Activated T-helper 1 cell treated with Interleukin-2 at 50 U/mL for 16 hours (primary cell): ENCODE results near the gene DOCK1.
A peak's percentile ranks its signal among the peaks of the same experiment; 100 is the strongest.
"Not testable (repeated sequence)": the region's sequence is repeated elsewhere in the genome, so short reads cannot be mapped to it uniquely, and the experiment has no call there.

Experiments used
- DNase-seq: peaks from one replicate; pipeline ENCODE4 v3.0.0-alpha.2; 2020; ENCODE audit warnings: low read depth

Gene DOCK1

GRCh38 chr10:127278001-127278400 lies 372.8 kb downstream of the DOCK1 start:
- no peak for DNase-seq

- no peak for DNase-seq
Observed at GRCh38 chr10:127279334-127279774, 374.1 kb downstream of the DOCK1 start.

- no peak for DNase-seq
Observed at GRCh38 chr10:127280446-127280845, 375.2 kb downstream of the DOCK1 start.

GRCh38 chr10:127283017-127283416 lies 377.8 kb downstream of the DOCK1 start:
- DNase-seq, result no peak

GRCh38 chr10:127283576-127283975 lies 378.3 kb downstream of the DOCK1 start:
- DNase-seq, result no peak

GRCh38 chr10:127290850-127291249 lies 385.6 kb downstream of the DOCK1 start:
- no peak for DNase-seq

GRCh38 chr10:127291329-127291728 lies 386.1 kb downstream of the DOCK1 start:
- no peak for DNase-seq

GRCh38 chr10:127292888-127293287 lies 387.7 kb downstream of the DOCK1 start:
- DNase-seq, result no peak

- peak; percentile 22 for DNase-seq
Observed at GRCh38 chr10:127293640-127294039, 388.4 kb downstream of the DOCK1 start.

- no peak for DNase-seq
Observed at GRCh38 chr10:127296696-127297095, 391.5 kb downstream of the DOCK1 start.

- no peak for DNase-seq
Observed at GRCh38 chr10:127298381-127298780, 393.2 kb downstream of the DOCK1 start.

- not testable (repeated sequence) for DNase-seq
Observed at GRCh38 chr10:127299192-127299591, 394.0 kb downstream of the DOCK1 start.

- no peak for DNase-seq
Observed at GRCh38 chr10:127299956-127300689, 394.9 kb downstream of the DOCK1 start.

GRCh38 chr10:127300868-127301321 lies 395.7 kb downstream of the DOCK1 start:
- no peak for DNase-seq

- no peak for DNase-seq
Observed at GRCh38 chr10:127302343-127302742, 397.1 kb downstream of the DOCK1 start.

- no peak for DNase-seq
Observed at GRCh38 chr10:127303105-127303504, 397.9 kb downstream of the DOCK1 start.

GRCh38 chr10:127303746-127304145 lies 398.5 kb downstream of the DOCK1 start:
- DNase-seq, result no peak

GRCh38 chr10:127306479-127306878 lies 401.3 kb downstream of the DOCK1 start:
- no peak for DNase-seq

GRCh38 chr10:127307338-127307737 lies 402.1 kb downstream of the DOCK1 start:
- DNase-seq, result no peak

- no peak for DNase-seq
Observed at GRCh38 chr10:127308031-127308430, 402.8 kb downstream of the DOCK1 start.

GRCh38 chr10:127309619-127310018 lies 404.4 kb downstream of the DOCK1 start:
- DNase-seq, result not testable (repeated sequence)

- no peak for DNase-seq
Observed at GRCh38 chr10:127310430-127310829, 405.2 kb downstream of the DOCK1 start.

GRCh38 chr10:127310923-127311322 lies 405.7 kb downstream of the DOCK1 start:
- no peak for DNase-seq
